GM19397 (cell line): ENCODE measurements around the gene TAL1.
"Not testable (repeated sequence)": the region's sequence is repeated elsewhere in the genome, so short reads cannot be mapped to it uniquely, and the experiment has no call there.

Source experiments
- ATAC-seq: cut with Tn5 transposase; IDR thresholded peaks from one replicate; pipeline ENCODE4 v1.9.1; 2021; ENCODE audit warnings: mild to moderate bottlenecking, moderate library complexity; ENCODE audit not compliant: unreplicated experiment

Gene TAL1

GRCh38 chr1:47213230-47213963 lies 18.6 kb downstream of the TAL1 start:
- ATAC-seq: no peak

GRCh38 chr1:47212636-47213229 lies 19.3 kb downstream of the TAL1 start:
- no peak for ATAC-seq

DNA sequence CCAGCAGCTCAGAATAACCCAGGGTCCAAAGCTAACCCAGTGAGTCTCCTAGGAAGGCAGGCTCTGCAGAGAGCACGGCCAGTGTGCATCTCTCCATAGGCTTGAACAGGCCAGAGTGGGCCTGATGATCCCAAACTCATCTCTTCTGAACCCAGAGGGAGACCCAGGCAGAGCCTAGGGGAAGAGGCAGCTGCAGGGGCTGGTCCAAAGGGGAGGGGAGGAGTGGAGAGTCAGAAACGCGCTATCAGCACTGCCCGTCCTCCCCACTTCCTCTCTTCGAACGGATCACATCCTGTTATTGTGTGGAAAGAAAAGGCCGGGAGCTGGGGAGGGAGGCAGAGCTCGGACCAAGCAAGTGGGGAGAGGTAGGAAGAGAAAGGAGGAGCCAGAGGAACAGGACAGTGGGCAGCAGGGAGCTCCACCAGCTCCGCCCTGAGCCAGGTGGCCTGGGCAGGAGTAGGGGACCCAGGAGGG lies 20.2 kb downstream of the TAL1 start:
- ATAC-seq: no peak

GRCh38 chr1:47210666-47211065 lies 21.4 kb downstream of the TAL1 start:
- no peak for ATAC-seq

GRCh38 chr1:47209725-47210325 lies 22.2 kb downstream of the TAL1 start:
- no peak for ATAC-seq

DNA sequence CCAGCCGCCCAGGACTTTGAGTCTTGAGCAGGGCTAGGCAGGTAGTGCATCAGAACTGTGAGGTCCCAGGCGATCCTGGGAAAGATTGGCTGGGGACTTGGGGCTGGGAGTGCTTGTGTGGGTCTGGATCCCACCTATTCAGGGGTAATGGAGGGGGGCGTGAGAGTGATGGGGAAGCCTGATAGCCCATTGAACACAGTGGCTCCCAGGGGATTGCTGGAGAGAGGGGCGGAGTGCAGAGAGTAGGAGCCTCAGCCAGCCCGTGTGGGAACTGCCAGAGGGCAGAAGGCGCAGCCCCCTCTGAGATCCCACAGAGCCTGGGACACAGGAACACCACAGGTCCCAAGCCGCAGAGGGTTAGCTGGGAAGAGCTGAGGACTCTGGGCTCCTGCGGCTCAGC lies 22.9 kb downstream of the TAL1 start:
- ATAC-seq: no peak

GRCh38 chr1:47208374-47208850 lies 23.6 kb downstream of the TAL1 start:
- no peak for ATAC-seq

GRCh38 chr1:47207803-47208373 lies 24.1 kb downstream of the TAL1 start:
- no peak for ATAC-seq

DNA sequence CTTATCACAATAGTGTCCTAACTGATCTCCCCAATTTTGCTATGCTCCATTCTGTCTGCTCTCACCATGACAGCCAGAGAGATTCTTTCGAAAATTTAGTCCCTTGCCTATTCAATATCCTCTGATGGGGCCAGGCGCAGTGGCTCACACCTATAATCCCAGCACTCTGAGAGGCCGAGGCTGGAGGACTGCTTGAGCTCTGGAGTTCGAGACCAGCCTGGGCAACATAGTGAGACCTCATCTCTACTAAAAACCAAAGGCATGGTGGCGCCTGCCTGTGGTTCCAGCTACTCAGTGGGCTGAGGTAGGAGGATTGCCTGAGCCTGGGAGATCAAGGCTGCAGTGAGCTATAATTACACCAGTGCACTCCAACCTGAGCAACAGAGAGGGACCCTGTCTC lies 26.1 kb downstream of the TAL1 start:
- ATAC-seq: no peak

- ATAC-seq: not testable (repeated sequence)
Observed at GRCh38 chr1:47203504-47203903, 28.5 kb downstream of the TAL1 start.

DNA sequence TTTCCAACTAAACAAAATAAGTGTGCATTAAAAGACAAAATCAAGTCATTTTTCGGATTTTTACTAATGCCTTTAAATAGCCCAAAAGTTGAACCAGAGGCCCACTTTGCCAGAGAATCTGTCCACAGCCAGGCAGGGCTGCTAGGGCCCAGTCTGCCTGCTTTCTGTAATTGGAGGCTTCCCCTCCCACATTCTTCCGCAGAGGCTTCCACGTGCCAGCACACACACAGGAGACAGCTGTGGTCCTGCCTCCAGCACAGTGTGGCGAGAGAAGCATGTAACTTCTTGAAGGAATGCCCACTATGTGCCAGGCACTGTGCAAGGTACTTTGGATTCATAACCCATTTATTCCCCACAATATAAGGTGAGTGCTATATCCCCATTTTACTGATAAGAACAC lies 30.8 kb downstream of the TAL1 start:
- no peak for ATAC-seq

DNA sequence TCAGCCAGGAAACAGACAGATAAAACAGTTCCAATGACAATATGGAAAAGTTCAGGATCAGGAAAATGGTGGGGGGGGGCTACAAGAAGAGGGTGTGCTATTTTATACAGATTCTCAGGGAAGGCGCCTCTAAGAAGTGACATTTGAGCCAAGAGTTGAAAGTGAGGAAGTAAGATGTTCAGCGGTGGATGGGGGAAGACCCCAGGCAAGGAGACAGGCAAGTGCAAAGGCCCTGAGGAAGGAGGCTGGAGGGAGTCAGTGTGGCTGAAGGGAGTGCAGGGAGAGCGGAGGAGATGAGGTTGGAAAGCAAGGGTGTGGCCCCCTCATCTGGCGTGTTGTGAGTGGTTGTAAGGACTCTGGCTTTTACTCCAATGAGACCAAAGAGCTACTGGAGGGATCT lies 33.8 kb downstream of the TAL1 start:
- ATAC-seq: no peak

- no peak for ATAC-seq
Observed at GRCh38 chr1:47196622-47197021, 35.4 kb downstream of the TAL1 start.

DNA sequence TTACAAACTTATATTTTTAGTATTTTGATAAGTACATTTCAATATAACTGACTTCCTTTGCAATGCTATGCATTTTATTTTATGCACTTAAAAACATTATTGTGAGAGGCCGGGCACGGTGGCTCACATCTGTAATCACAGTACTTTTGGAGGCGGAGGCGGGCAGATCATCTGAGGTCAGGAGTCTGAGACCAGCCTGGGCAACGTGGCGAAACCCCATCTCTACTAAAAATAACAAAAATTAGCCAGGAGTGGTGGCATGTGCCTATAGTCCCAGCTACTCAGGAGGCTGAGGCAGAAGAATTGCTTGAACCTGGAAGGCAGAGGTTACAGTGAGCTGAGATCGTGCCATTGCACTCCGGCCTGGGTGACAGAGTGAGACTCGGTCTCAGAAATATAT lies 36.0 kb downstream of the TAL1 start:
- not testable (repeated sequence) for ATAC-seq

- no peak for ATAC-seq
Observed at GRCh38 chr1:47194311-47194710, 37.7 kb downstream of the TAL1 start.

DNA sequence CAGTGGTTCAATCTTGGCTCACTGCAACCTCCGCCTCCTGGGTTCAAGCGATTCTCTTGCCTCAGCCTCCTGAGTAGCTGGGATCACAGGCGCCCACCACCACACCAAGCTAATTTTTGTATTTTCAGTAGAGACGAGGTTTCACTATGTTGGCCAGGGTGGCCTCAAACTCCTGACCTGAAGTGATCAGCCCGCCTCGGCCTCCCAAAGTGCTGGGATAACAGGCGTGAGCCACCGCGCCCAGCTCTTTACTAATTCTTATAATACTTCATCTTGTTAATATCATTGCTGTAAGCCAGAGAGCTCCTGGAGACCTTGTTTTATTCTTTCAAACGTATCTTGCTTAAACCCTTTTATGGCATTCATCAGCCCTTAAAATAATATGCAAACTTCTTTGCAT lies 38.5 kb downstream of the TAL1 start:
- ATAC-seq: not testable (repeated sequence)

DNA sequence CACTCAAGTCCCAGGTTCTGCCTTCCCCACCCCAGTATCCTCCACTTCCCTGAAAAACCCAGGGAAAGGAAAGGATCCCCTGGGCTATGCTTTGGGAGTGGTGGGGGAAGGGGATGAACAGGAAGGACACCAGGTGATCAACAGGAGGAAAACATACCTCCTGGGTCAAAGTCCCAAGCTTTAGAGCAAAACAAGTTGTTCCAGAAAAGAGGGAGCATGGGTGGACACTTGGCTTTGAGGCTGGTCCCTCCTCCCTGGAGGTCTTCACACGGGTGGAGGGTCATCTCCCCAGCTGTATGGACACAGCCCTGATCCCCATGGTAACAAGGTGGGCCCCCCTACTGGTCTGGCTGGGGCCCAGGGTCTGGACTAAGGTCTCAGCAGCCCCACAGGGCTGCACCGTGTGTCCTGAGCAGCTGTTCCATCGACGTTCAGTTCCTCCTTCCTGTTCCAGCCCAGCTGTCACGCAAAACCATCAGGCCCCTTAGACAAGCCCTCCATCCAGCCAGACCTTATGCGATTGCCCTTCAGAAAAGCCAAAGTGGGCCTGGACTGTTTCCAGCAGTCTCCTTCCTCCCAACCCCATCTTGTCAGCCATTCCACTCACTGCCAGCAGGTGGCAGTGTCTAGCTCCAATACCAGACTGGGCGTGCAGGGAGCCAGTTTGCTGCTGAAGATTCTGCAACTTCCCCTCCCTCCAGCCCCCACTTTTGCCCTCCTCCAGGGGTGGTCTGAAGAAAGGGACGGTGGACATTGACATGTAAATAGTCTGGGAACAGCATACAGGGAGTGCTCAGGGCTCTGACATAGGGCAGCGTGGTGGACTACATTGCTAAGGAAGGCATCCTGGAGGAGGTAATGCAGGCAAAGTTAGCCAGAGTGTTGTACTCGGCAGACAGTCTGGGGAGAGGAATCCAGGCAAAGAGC lies 39.3 kb downstream of the TAL1 start:
- ATAC-seq: no peak

DNA sequence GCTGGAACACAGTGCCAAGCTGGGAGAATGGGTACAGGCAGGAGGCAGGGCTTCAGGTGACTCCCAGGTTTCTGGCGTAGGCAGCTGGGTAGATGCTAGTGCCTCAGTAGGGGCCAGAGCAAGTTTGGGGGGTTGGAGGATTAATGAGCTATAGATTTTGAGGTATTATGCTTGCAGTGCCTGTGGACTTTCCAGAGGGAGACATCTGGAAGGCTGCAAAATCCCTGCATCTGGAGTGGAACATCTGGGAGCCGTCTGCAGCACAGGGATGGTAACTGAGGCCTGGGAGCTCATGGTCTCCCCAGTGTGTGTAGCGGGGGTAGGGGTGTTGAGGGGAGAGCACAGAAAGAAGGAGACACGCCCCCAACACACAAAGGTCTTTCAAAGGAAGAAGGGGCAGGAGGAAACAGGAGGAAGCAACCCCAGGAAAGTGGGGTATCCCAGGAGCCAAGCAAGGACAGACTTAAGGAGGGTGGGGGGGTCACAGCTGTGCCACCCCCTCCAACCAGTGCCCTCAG lies 40.0 kb downstream of the TAL1 start:
- no peak for ATAC-seq

GRCh38 chr1:47190857-47191256 lies 41.2 kb downstream of the TAL1 start:
- ATAC-seq: no peak

DNA sequence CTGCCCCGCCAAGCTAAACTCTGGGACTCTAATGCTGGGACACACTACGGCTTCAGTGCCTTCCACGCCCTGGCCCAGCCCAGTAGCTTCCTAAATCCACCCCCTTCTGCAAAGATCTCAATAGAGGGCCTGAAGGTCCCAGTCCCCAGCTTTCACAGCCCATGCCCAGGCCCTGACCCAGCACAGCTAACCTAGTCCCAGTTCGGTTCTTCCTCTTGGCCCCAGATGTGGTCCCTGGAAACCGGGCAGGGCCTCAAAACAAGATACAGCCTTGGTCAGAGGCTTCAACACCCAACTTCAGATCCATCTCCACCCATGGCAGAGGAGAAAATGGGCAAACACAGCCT lies 41.5 kb downstream of the TAL1 start:
- ATAC-seq: no peak
